ENCODE data around the gene POLR1H. TPM values are rescaled to one million over a fixed set of nuclear protein-coding genes. Genes with fewer than 3 reads are reported as not detected.

Gene POLR1H
- total RNA-seq, 1 experiment from 2014 or later, result 40.0 TPM

DNA sequence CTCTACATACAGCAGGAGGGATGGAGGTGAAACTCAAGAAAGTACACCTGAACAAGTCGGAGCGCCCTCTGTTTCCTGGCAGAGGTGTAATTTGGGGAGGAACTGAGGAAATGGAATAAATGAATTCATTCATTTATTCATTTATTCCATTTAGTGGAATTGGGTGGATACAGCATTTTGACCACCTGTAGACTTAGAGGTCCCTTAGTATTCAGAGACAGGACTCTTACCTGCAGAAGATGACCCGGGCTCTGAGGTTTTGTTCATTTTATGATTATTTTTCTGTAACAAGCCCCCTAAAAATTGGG lies 42.8 kb downstream of the POLR1H start:
- Histone ChIP-seq H3K79me2 (ENCODE audit: low read length) (no peaks in the 10 kb centered on the region), H3K9ac (ENCODE audit: low read length) (no peak overlapping the region), H3F3A (ENCODE audit: low read length, unreplicated experiment) (no peaks in the 10 kb centered on the region), H3K9me2 (replicated peaks; ENCODE audit: low read length) (no peaks in the 10 kb centered on the region), H3K4me3 (ENCODE audit: low read length) (peak overlapping the region; percentile 75), H3K36me3 (ENCODE audit: low read depth, low read length) (no peaks in the 10 kb centered on the region), H3K27me3 (ENCODE audit: low read length) (no peaks in the 10 kb centered on the region), H3K4me1 (ENCODE audit: insufficient read depth, low read length) (peaks cover 31% of the 10 kb centered on the region), H3K9me3 (ENCODE audit: low read length) (no peaks in the 10 kb centered on the region), H3K4me2 (ENCODE audit: low read length) (peak overlapping the region; percentile 90), H4K20me1 (ENCODE audit: low read length) (no peaks in the 10 kb centered on the region), H3K27ac (ENCODE audit: low read length) (no peak overlapping the region), H2AFZ (ENCODE audit: low read length) (peak overlapping the region; percentile 99)
- ChIA-PET CTCF (interaction anchor here (0.6 to 4.8 kb wide), 6 partner anchors 24 to 471 kb away, joined by 3 to 107 read pairs (median 3); partner anchors contain the start of gene TRIM26), POLR2A (ENCODE audit: unreplicated experiment) (interaction anchor here (0.5 kb wide), 1 partner anchor 19 kb away, joined by 4 read pairs; no protein-coding TSS in a partner anchor)
- TF ChIP-seq EZH2phosphoT487 (IDR thresholded peaks at IDR 0.05; ENCODE audit: borderline replicate concordance, low read length), result no peak
- TF ChIP-seq EZH2 (IDR thresholded peaks at IDR 0.05; ENCODE audit: low read length, unreplicated experiment), result no peak
- TF ChIP-seq, protein P1, sequence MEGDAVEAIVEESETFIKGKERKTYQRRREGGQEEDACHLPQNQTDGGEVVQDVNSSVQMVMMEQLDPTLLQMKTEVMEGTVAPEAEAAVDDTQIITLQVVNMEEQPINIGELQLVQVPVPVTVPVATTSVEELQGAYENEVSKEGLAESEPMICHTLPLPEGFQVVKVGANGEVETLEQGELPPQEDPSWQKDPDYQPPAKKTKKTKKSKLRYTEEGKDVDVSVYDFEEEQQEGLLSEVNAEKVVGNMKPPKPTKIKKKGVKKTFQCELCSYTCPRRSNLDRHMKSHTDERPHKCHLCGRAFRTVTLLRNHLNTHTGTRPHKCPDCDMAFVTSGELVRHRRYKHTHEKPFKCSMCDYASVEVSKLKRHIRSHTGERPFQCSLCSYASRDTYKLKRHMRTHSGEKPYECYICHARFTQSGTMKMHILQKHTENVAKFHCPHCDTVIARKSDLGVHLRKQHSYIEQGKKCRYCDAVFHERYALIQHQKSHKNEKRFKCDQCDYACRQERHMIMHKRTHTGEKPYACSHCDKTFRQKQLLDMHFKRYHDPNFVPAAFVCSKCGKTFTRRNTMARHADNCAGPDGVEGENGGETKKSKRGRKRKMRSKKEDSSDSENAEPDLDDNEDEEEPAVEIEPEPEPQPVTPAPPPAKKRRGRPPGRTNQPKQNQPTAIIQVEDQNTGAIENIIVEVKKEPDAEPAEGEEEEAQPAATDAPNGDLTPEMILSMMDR (conservative IDR thresholded peaks at IDR 0.05; ENCODE audit: low read depth, low read length), result no peak
- DNase-seq (no peak), ATAC-seq (no peak)
- no TSS peak for BruUV-seq (replicated peaks)
- intact Hi-C loops (cut with micrococcal nuclease), result loop anchor here (1.0 to 2.0 kb wide), 3 partner anchors 27 to 66 kb away; partner anchors contain the start of gene PPP1R11

DNA sequence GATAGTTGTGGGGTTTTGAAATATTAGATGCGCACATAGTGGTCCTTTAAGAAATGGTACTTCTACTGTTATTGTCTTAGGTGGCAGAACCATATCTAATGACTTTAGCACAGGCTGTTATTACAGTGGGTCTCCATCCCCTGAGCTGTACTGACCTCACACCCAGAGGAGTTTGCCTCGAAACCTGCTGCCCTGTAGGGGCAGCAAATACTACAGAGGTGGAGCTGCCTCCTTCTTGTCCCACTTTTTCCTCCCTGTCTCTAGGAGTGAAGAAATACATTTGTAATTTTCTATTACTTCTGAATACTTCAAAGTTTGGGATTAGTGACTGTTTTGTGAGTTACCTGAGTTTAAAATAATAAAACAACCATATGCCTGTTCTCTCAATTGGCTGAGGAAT lies 43.6 kb downstream of the POLR1H start:
- no peak overlapping the region for H3K4me3 ChIP-seq (ENCODE audit: low read length)
- H3K9ac ChIP-seq (ENCODE audit: low read length), result no peak overlapping the region
- H3K79me2 ChIP-seq (ENCODE audit: low read length), result no peaks in the 10 kb centered on the region
- POLR2A ChIA-PET (ENCODE audit: unreplicated experiment), result no interaction called here
- no peaks in the 10 kb centered on the region for H4K20me1 ChIP-seq (ENCODE audit: low read length)
- no TSS peak for BruUV-seq (replicated peaks)
- H3K9me2 ChIP-seq (replicated peaks; ENCODE audit: low read length), result no peaks in the 10 kb centered on the region
- intact Hi-C loops (cut with micrococcal nuclease), result no loop called here
- no peak overlapping the region for H3K4me2 ChIP-seq (ENCODE audit: low read length)
- ATAC-seq (no peak), DNase-seq (peak; percentile 15)
- H3F3A ChIP-seq (ENCODE audit: low read length, unreplicated experiment), result no peaks in the 10 kb centered on the region
- H3K27ac ChIP-seq (ENCODE audit: low read length), result no peak overlapping the region
- CTCF ChIA-PET, result interaction anchor here (1.0 to 4.8 kb wide), 2 partner anchors 18 to 27 kb away, joined by 4 to 107 read pairs; no protein-coding TSS in a partner anchor
- peaks cover 31% of the 10 kb centered on the region for H3K4me1 ChIP-seq (ENCODE audit: insufficient read depth, low read length)
- H3K36me3 ChIP-seq (ENCODE audit: low read depth, low read length), result no peaks in the 10 kb centered on the region
- no peaks in the 10 kb centered on the region for H3K27me3 ChIP-seq (ENCODE audit: low read length)
- H3K9me3 ChIP-seq (ENCODE audit: low read length), result no peaks in the 10 kb centered on the region
- H2AFZ ChIP-seq (ENCODE audit: low read length), result no peak overlapping the region
- TF ChIP-seq, protein P1 (conservative IDR thresholded peaks at IDR 0.05; ENCODE audit: low read depth, low read length), result peak; percentile 20; the same call in 1 of the 2 replicates
- no peak for TF ChIP-seq EZH2phosphoT487 (IDR thresholded peaks at IDR 0.05; ENCODE audit: borderline replicate concordance, low read length)

DNA sequence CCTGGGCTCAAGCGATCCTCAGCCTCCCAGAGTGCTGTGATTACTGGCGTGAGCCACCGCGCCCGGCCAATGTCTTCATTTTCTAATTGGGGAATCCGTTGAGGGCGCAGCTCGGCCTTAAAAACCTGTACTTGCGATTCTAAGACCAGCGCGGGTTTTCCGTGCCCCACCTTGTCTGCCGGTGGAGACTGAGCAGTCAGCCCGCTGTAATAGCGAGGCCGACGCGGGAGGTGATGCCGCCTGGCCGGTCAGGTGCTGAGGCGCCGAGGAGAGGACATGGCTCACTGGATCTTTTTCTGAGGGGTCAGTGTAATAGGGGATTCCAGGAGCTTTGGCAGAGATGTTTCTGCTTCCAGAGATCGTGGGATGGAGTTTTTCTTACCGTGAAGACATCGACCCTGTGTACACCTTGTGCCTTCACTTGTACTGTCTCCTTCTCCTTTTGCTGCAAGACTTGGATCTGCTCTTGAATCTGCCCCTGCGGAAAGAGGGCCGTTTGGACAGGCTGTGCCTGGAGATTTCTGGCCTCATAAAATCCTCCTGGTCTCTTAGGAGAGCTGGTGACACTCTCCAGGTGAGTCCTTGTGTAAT lies 50.3 kb downstream of the POLR1H start:
- Histone ChIP-seq H3K9me2 (replicated peaks; ENCODE audit: low read length) (no peaks in the 10 kb centered on the region), H3K4me1 (ENCODE audit: insufficient read depth, low read length) (peaks cover 8% of the 10 kb centered on the region; the same call in 1 of the 2 replicates), H3K27me3 (ENCODE audit: low read length) (no peaks in the 10 kb centered on the region), H2AFZ (ENCODE audit: low read length) (no peak overlapping the region), H3K9ac (ENCODE audit: low read length) (no peak overlapping the region), H3K9me3 (ENCODE audit: low read length) (no peaks in the 10 kb centered on the region), H4K20me1 (ENCODE audit: low read length) (no peaks in the 10 kb centered on the region), H3K36me3 (ENCODE audit: low read depth, low read length) (no peaks in the 10 kb centered on the region), H3K4me3 (ENCODE audit: low read length) (no peak overlapping the region), H3F3A (ENCODE audit: low read length, unreplicated experiment) (no peaks in the 10 kb centered on the region), H3K4me2 (ENCODE audit: low read length) (no peak overlapping the region), H3K79me2 (ENCODE audit: low read length) (no peaks in the 10 kb centered on the region), H3K27ac (ENCODE audit: low read length) (no peak overlapping the region)
- no peak for TF ChIP-seq EZH2phosphoT487 (IDR thresholded peaks at IDR 0.05; ENCODE audit: borderline replicate concordance, low read length)
- TF ChIP-seq, protein P1 (conservative IDR thresholded peaks at IDR 0.05; ENCODE audit: low read depth, low read length), result no peak
- intact Hi-C loops (cut with micrococcal nuclease), result no loop called here
- CTCF ChIA-PET, result no interaction called here
- no TSS peak for BruUV-seq (replicated peaks)
- POLR2A ChIA-PET (ENCODE audit: unreplicated experiment), result no interaction called here
- ATAC-seq, result no peak
- no peak for DNase-seq

All from PC-3 (cell line).